Measurements from ENCODE around the gene SORBS1.

The SORBS1 gene

DNA sequence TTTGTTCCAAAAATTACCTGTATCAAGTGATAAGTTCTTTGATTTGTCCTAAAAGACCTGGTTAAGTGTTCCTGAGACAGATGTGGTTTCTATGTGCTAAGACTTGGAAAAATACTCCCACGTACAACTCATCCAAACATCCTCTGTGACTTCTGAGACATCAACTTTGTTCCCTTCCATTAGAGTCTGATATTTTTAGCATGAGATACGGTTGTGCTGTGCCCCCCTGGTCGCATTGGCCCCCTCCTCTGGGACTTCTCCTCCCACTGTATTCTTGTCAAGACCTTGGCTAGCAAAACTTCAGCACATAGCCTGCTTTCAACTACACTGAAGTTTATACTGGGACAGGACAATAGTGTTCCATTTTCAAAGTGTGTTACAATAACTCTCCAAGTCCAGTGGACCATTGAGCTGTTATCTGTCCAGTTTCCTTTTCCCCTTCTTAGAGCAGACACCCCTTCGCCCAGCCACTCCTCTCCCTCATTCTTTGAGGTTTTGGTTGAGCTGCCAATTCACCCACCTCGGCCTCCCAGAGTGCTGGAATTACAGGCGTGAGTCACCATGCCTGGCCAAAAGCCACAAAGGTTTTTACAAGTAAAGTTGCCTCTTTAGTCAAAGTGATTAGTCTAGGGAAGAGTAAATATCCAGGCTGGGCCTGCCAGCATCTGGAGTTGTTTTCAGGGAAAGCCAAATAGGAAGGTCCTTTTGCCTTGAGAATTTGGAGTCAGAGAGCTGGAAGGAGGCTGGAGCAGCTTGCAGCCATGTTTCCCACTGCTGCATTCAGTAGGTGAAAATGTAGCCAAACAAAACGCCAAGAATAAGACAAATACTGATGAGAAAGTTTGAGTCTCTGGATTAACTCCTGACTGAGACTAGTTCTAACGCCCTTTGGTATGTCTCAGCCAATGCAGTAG is 252.5 kb downstream of the SORBS1 start:
- Histone ChIP-seq H3K4me3 (ENCODE audit: severe bottlenecking) (no peak overlapping the region), H3K27ac (ENCODE audit: poor library complexity, severe bottlenecking) (peak overlapping the region; percentile 46), H3K4me1 (ENCODE audit: insufficient read depth, poor library complexity, severe bottlenecking) (peaks cover 24% of the 10 kb centered on the region), H3K27me3 (ENCODE audit: insufficient read depth, poor library complexity, severe bottlenecking) (no peaks in the 10 kb centered on the region), H3K9me3 (ENCODE audit: severe bottlenecking) (no peaks in the 10 kb centered on the region), H3K36me3 (ENCODE audit: low read depth) (no peaks in the 10 kb centered on the region)
- DNase-seq (ENCODE audit: low spot score) (peak; percentile 92), ATAC-seq (ENCODE audit: low read depth) (peak; percentile 96)
- no peak for TF ChIP-seq CTCF (IDR thresholded peaks at IDR 0.05; ENCODE audit: poor library complexity, severe bottlenecking)

- Histone ChIP-seq H3K4me1 (ENCODE audit: insufficient read depth, poor library complexity, severe bottlenecking) (peaks cover 24% of the 10 kb centered on the region), H3K4me3 (ENCODE audit: severe bottlenecking) (no peak overlapping the region), H3K9me3 (ENCODE audit: severe bottlenecking) (no peaks in the 10 kb centered on the region), H3K27ac (ENCODE audit: poor library complexity, severe bottlenecking) (no peak overlapping the region), H3K27me3 (ENCODE audit: insufficient read depth, poor library complexity, severe bottlenecking) (no peaks in the 10 kb centered on the region), H3K36me3 (ENCODE audit: low read depth) (no peaks in the 10 kb centered on the region)
- ATAC-seq (ENCODE audit: low read depth) (no peak), DNase-seq (ENCODE audit: low spot score) (no peak)
- no peak for TF ChIP-seq CTCF (IDR thresholded peaks at IDR 0.05; ENCODE audit: poor library complexity, severe bottlenecking)
Measured at GRCh38 chr10:95306851-95307250, 254.3 kb downstream of the SORBS1 start.

DNA sequence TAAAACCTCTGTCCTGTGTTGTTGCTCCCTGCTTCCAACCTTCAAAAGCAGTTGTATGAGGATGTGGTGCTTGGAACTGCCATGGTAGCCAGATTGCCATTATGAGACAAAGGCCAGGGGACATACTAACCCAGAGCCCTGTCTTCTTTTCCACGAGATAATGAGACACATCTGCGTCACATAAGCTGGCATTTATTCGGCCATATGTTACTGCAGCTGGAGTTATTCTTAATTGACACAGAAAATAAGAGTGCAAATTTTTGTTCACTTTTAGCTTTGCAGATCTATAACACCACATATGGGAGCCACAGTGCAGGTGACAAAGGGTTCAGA is 254.9 kb downstream of the SORBS1 start:
- Histone ChIP-seq H3K36me3 (ENCODE audit: low read depth) (no peaks in the 10 kb centered on the region), H3K4me3 (ENCODE audit: severe bottlenecking) (no peak overlapping the region), H3K9me3 (ENCODE audit: severe bottlenecking) (no peaks in the 10 kb centered on the region), H3K4me1 (ENCODE audit: insufficient read depth, poor library complexity, severe bottlenecking) (peaks cover 24% of the 10 kb centered on the region), H3K27me3 (ENCODE audit: insufficient read depth, poor library complexity, severe bottlenecking) (no peaks in the 10 kb centered on the region), H3K27ac (ENCODE audit: poor library complexity, severe bottlenecking) (no peak overlapping the region)
- DNase-seq (ENCODE audit: low spot score) (no peak), ATAC-seq (ENCODE audit: low read depth) (no peak)
- no peak for TF ChIP-seq CTCF (IDR thresholded peaks at IDR 0.05; ENCODE audit: poor library complexity, severe bottlenecking)

- Histone ChIP-seq H3K4me3 (ENCODE audit: severe bottlenecking) (no peak overlapping the region), H3K27ac (ENCODE audit: poor library complexity, severe bottlenecking) (no peak overlapping the region), H3K36me3 (ENCODE audit: low read depth) (no peaks in the 10 kb centered on the region), H3K4me1 (ENCODE audit: insufficient read depth, poor library complexity, severe bottlenecking) (peaks cover 24% of the 10 kb centered on the region), H3K27me3 (ENCODE audit: insufficient read depth, poor library complexity, severe bottlenecking) (no peaks in the 10 kb centered on the region), H3K9me3 (ENCODE audit: severe bottlenecking) (no peaks in the 10 kb centered on the region)
- no peak for ATAC-seq (ENCODE audit: low read depth)
- no peak for TF ChIP-seq CTCF (IDR thresholded peaks at IDR 0.05; ENCODE audit: poor library complexity, severe bottlenecking)
- no peak for DNase-seq (ENCODE audit: low spot score)
Measured at GRCh38 chr10:95305606-95306317, 255.4 kb downstream of the SORBS1 start.

All from RWPE2 (cell line).